Mesenteric fat pad (tissue), 1 donor: ENCODE measurements around the gene ANO7. TPM values are rescaled to one million over a fixed set of nuclear protein-coding genes. Genes with fewer than 3 reads are reported as not detected.

Source experiments
- DNase-seq: peaks from one replicate; pipeline ENCODE4 v3.0.0-alpha.2; 2020; ENCODE audit warnings: low spot score
- long read RNA-seq: library from polyadenylated mRNA; unstranded; transcript quantifications from one replicate; pipeline ENCODE4 v2.0.0, GENCODE V29; 2020
- total RNA-seq: library from RNA; stranded (reverse); fragmentation: NEBNext Ultra II Directional; extraction: Animal tissue kit (Norgen Biotek cat#: 25700); gene quantifications from one replicate; pipeline ENCODE4 v1.2.1, GENCODE V29; 2021
- donor health status: DM: yes; HTN: yes; CAD: no.

ANO7 gene, protein sequence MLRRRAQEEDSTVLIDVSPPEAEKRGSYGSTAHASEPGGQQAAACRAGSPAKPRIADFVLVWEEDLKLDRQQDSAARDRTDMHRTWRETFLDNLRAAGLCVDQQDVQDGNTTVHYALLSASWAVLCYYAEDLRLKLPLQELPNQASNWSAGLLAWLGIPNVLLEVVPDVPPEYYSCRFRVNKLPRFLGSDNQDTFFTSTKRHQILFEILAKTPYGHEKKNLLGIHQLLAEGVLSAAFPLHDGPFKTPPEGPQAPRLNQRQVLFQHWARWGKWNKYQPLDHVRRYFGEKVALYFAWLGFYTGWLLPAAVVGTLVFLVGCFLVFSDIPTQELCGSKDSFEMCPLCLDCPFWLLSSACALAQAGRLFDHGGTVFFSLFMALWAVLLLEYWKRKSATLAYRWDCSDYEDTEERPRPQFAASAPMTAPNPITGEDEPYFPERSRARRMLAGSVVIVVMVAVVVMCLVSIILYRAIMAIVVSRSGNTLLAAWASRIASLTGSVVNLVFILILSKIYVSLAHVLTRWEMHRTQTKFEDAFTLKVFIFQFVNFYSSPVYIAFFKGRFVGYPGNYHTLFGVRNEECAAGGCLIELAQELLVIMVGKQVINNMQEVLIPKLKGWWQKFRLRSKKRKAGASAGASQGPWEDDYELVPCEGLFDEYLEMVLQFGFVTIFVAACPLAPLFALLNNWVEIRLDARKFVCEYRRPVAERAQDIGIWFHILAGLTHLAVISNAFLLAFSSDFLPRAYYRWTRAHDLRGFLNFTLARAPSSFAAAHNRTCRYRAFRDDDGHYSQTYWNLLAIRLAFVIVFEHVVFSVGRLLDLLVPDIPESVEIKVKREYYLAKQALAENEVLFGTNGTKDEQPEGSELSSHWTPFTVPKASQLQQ
- 1.7 TPM for total RNA-seq
- long read RNA-seq, partial matches to known transcripts: 0 of 11 reads
- long read RNA-seq, other reads (novel, unspliced or antisense): 9 of 11 reads

- DNase-seq: no peak
These were observed at the start of gene ANO7 for GRCh38 chr2:241188361-241189092. Gene ANO7 (plus strand): TSS chr2:241188677. CDS start chr2:241190064, 1,387 bp downstream.

DNA sequence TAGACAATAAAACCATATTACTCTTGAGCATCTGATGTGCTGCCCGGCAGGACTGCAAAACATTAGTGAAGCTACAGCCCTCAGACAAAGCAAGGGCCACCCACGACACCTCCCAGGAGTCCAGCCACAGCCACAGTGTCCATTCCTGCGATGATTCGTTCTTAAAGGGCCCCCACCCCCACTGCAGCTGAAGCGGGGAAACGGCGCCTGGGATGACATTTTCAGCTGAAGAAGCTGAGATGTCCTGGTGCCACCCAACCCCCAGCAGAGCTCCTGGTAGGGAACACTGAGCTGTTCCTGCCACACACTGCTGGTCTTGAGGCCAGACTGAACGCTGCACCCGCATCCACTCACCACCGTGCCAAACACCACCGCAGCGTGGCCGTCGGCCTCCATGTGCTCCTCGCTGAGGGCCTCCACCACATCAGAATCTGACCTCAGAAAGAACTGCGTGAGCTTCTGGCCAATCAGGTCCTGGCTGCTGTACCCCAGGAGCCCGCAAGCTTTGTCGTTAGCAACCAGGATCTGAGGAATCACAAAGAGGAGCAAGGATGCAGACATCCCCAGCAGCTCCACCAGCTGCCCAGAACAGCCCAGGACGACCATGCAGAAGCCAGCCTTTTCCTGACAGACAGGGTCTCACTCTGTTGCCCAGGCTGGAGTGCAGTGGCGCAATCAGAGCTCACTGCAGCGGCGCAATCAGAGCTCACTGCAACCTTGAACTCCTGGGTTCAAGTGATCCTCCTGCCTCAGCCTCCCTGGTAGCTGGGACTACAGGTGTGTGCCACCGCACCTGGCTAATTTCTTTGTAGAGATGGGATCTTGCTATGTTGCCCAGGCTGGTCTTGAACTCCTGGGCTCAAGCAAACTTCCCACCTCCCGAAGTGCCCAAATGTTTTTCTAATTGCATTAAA lies 48.7 kb upstream of the ANO7 start:
- DNase-seq: no peak

GRCh38 chr2:241140445-241140840 lies 48.0 kb upstream of the ANO7 start:
- DNase-seq: no peak

- DNase-seq: no peak
These were observed 47.2 kb upstream of the ANO7 start for GRCh38 chr2:241141214-241141770.

GRCh38 chr2:241142063-241142462 lies 46.4 kb upstream of the ANO7 start:
- DNase-seq: no peak

DNA sequence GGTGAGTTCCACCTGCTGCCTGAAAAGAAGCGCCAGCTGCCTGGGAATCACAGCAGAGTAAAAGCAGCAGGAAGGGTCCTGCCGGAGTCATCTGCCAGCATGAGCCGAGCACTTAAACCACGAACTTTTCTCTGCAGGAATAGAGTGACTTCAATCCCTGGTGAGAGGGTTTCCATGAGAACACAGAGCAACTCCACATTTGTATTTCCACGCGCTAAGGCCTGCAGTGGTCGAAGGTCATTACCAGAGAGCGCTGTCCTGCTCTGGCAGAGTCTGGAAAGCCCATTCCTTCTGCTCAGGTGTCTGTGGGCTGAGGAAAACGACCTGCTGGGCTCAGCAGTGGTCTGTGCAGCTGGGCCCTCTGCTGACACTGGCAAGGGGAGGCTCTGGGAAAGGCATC lies 45.9 kb upstream of the ANO7 start:
- no peak for DNase-seq

DNA sequence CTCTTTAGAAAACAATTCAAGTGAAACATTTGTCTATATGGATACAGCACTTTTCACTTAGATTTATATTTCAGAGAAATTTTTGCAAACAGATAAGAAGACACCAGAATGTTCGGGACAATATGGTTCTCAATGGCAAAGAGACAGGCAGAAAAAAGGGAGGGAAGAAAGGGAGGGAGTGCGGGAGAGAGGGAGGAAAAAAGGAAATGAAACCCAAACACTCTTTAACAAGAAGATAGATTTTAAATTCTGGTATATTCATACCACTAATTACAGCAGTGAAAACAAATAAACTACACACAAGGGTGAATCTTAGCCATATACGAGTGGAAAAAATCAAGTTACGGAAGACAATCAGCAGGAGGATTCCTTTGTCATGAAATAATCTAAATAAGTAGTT lies 42.2 kb upstream of the ANO7 start:
- DNase-seq: no peak

DNA sequence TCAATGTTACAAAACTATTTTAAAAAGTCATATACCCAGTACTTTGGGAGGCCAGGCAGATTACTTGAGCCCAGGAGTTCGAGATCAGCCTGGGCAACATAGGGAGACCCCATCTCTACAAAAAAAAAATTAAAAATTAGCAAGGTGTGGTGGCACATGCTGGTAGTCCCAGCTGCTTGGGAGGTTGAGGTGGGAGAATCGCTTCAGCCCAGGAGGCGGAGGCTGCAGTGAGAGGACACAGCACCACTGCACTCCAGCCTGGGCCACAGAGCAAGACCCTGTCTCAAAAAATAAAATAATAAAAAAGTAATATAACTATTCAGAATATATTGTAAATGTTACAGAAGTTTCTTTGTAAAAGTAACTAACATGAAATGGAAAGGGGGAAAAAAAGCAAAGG lies 41.1 kb upstream of the ANO7 start:
- no peak for DNase-seq

- no peak for DNase-seq
These were observed 40.2 kb upstream of the ANO7 start for GRCh38 chr2:241148239-241148638.

- peak; percentile 95 for DNase-seq
These were observed 39.4 kb upstream of the ANO7 start, which contains the start of gene PASK for GRCh38 chr2:241148891-241149674. Gene PASK (minus strand): TSS chr2:241149472. CDS start chr2:241143032, 6,440 bp downstream.

GRCh38 chr2:241149675-241149924 lies 38.9 kb upstream of the ANO7 start:
- no peak for DNase-seq

DNA sequence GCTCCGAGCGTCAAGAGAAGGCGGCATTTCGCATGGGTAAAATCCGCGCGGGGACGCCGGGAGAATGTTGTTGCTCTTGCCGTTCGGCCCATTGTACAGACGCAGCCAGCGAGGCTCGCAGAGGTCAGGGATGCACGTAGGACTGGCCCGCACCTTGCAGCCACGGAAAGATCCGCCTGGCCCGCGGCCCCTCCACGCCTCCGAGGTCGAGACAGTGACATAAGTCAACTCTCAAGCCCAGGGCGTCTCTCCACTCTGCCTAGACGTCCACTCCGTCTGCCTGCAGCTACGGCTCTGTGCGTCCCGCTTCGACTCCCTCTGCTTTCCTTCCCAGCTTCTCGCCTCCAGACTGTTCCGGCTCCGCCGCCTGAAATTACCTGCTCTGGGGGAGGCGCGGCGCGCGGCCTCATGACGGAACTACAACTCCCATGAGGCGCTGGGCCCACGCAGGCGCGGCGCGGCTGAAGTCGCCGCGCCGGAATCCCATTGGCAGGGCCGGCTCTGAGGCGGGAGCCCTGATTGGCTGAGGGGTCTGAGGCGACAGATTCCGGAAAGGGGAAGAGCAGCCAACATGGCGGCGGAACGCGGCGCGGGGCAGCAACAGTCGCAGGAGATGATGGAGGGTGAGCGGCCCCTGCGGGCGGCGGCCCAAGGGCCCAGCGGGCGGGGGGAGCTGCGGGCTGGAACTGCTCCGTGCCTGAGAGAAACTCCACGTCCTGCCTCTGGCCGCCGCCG lies 38.4 kb upstream of the ANO7 start, which contains the start of gene PPP1R7:
TSS of gene PPP1R7 (plus strand) at position 543 of the 735 bp plus-strand sequence. CDS start at position 572, 29 bp downstream.
- peak; percentile 98 for DNase-seq

DNA sequence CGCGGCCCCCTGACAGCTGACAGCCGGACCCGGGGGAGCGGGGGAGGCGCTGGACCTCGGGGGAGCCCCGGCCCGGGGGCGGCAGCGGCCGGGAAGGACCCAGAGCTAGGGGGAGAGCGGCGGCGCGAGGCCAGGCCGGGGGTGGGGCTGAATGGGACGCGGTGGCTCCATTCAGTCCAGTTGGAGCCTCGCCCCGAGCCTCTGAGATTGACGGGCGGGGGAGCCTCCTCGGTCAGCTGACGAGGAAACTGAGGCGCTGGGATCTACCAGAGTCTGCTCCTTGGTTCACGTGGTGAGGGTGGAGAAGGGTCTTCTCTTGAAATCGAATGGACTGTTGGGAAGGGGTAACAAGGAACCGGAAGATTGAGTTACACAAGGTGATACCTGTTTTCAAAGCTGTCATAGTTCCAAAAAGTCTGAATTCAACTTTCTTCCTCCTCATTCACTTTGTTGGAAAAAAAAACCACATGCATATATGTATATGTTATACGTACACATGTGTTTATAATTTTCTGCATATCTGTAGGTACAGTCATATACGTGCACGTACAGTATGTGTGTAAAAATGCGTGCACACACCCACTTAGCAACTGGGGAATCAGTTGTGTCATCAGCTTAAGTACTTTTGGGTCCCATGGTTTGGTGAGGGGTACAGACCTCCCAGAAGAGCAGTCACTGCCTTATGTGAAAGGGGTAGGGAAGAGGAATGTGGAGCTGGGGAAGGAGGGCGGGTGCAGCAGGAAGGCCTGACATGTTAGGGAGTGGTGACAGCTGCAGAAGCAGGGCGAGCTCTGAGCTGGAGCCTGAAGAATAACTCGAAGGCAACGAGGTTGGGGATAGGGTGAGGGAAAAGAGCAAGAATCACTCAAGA lies 37.6 kb upstream of the ANO7 start:
- no peak for DNase-seq

DNA sequence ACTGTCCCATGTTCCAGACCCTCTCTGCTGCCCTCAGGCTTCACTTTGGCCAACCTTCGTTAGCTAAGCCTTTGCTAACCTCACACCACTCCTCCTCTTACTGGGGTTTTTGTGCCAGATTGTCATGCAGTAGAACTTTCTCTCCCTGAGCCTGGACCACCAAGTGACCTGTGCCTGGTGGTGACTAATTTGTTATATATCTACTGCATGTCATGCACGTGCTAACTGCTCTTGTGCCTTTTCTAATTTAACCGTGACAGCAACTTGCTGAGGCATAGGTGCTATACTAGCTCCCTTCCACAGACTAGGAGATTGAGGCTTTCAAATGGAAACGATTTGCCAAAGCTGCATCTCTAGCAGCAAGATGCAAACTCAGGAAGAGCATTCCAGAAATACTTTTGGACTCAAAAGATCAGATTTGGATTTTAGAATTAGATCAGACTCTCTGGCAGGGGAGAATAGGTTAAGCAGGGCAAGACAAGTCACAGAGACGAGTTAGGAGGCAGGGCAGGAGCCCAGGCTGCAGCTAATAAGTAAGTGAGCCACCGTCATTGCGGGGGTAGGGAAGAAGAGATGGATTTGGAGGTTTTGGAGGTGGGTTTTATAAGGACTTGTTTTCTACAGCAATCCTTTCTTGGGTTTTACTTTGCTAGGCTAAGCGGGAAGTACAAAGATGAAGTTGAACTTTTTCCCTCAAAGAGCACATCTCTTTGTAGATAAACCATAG lies 36.4 kb upstream of the ANO7 start:
- no peak for DNase-seq

DNA sequence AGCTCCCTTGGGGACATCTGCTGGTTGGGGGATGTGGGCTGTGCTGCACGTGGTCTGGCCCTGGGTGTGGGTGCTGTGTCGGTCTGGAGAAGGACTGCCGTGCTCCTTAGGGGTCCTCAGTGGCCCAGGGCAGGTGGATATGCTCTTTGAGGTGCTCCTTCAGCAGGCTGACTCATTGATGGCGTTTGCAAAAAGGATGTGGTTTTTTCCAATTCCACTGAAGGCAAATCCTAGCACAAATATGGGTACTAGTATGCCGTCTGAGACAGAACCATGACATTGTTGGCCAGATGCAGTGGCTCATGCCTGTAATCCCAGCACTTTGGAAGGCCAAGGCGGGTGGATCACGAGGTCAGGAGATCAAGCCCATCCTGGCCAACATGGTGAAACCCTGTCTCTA lies 34.9 kb upstream of the ANO7 start:
- no peak for DNase-seq

GRCh38 chr2:241154915-241155314 lies 33.6 kb upstream of the ANO7 start:
- no peak for DNase-seq

GRCh38 chr2:241155936-241156335 lies 32.5 kb upstream of the ANO7 start:
- DNase-seq: no peak
